ENCODE results near the gene MTG2. TPM values are rescaled to one million over a fixed set of nuclear protein-coding genes. Genes with fewer than 3 reads are reported as not detected.

MTG2 gene
- total RNA-seq, 1 experiment from 2014 or later: 56.8 TPM

GRCh38 chr20:62215020-62215990 lies 32.5 kb downstream of the MTG2 start:
- H3K4me3 ChIP-seq (ENCODE audit: low read depth in 2 of 2, low read length in 2 of 2): no peak overlapping the region
- ATAC-seq (no peak), DNase-seq (ENCODE audit: low read depth, low spot score) (no peak)
- in situ Hi-C loops (cut with HindIII; ENCODE audit: low pct_unique_long_range_greater_than_20kb, low sequenced_read_pairs) (no loop called here), intact Hi-C loops (cut with micrococcal nuclease; ENCODE audit: unreplicated experiment) (no loop called here)
- H3K27me3 ChIP-seq (ENCODE audit: control insufficient read depth, insufficient read depth, low read length): no peaks in the 10 kb centered on the region
- H3K4me1 ChIP-seq (ENCODE audit: control insufficient read depth, insufficient read depth, low read length): peaks cover 11% of the 10 kb centered on the region
- H3K36me3 ChIP-seq (ENCODE audit: control insufficient read depth, insufficient read depth, low read length): no peaks in the 10 kb centered on the region
- CTCF ChIA-PET: no interaction called here
- POLR2A ChIA-PET: no interaction called here
- TF ChIP-seq POLR2AphosphoS5 (IDR thresholded peaks at IDR 0.05; ENCODE audit: low read depth, low read length): no peak
- no peak for TF ChIP-seq REST (IDR thresholded peaks at IDR 0.05; ENCODE audit: insufficient read depth in 1 of 2, low read depth in 2 of 2, low read length in 1 of 2)
- TF ChIP-seq TCF7L2 (IDR thresholded peaks at IDR 0.05; ENCODE audit: low read depth, low read length): no peak
- no peak for TF ChIP-seq SIN3A (IDR thresholded peaks at IDR 0.05; ENCODE audit: borderline replicate concordance, insufficient read depth, low read depth, low read length)
- TF ChIP-seq CTCF (IDR thresholded peaks at IDR 0.05): no peak
- H3K27ac ChIP-seq (ENCODE audit: low read length): no peak overlapping the region
- H3K9me3 ChIP-seq (ENCODE audit: control insufficient read depth, insufficient read depth, low read depth, low read length): no peaks in the 10 kb centered on the region
- BruUV-seq (replicated peaks): no TSS peak

- CTCF ChIA-PET: no interaction called here
- intact Hi-C loops (cut with micrococcal nuclease; ENCODE audit: unreplicated experiment) (no loop called here), in situ Hi-C loops (cut with HindIII; ENCODE audit: low pct_unique_long_range_greater_than_20kb, low sequenced_read_pairs) (no loop called here)
- TF ChIP-seq REST (IDR thresholded peaks at IDR 0.05; ENCODE audit: insufficient read depth in 1 of 2, low read depth in 2 of 2, low read length in 1 of 2) (no peak), SIN3A (IDR thresholded peaks at IDR 0.05; ENCODE audit: borderline replicate concordance, insufficient read depth, low read depth, low read length) (no peak), TCF7L2 (IDR thresholded peaks at IDR 0.05; ENCODE audit: low read depth, low read length) (no peak), CTCF (IDR thresholded peaks at IDR 0.05) (no peak), POLR2AphosphoS5 (IDR thresholded peaks at IDR 0.05; ENCODE audit: low read depth, low read length) (no peak)
- POLR2A ChIA-PET: no interaction called here
- Histone ChIP-seq H3K9me3 (ENCODE audit: control insufficient read depth, insufficient read depth, low read depth, low read length) (no peaks in the 10 kb centered on the region), H3K4me1 (ENCODE audit: control insufficient read depth, insufficient read depth, low read length) (peaks cover 11% of the 10 kb centered on the region), H3K27me3 (ENCODE audit: control insufficient read depth, insufficient read depth, low read length) (no peaks in the 10 kb centered on the region), H3K36me3 (ENCODE audit: control insufficient read depth, insufficient read depth, low read length) (no peaks in the 10 kb centered on the region), H3K4me3 (ENCODE audit: low read depth in 2 of 2, low read length in 2 of 2) (no peak overlapping the region), H3K27ac (ENCODE audit: low read length) (no peak overlapping the region)
- no TSS peak for BruUV-seq (replicated peaks)
- ATAC-seq (no peak), DNase-seq (ENCODE audit: low read depth, low spot score) (no peak)
Observed at GRCh38 chr20:62215991-62216635, 33.3 kb downstream of the MTG2 start.
